GM19035 (cell line): ENCODE measurements around the gene GDPD5.

Experiments used
- ATAC-seq: cut with Tn5 transposase; IDR thresholded peaks from one replicate; pipeline ENCODE4 v1.9.1; 2021; ENCODE audit not compliant: unreplicated experiment

Gene GDPD5

DNA sequence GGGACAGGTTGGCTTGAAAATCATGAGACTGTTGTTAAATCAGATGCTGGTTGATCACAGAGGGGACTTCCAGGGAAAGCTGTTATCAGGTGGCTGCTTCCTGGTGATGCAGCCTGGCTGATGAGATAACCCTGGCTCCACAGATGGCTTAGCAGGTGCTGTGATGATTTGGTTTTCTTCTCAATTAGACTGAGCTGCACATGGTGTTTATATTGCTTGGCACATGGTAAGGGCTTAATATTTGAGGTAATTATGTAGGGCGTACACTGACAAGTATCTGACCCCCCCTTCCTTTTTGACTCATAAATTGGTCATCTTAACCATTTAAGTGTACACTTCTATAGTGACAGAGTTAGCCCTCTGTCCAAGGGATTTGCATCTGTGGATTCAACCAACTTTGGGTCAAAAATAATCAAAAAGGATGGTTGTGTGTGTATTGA, 119.4 kb downstream of the GDPD5 start:
- no peak for ATAC-seq

DNA sequence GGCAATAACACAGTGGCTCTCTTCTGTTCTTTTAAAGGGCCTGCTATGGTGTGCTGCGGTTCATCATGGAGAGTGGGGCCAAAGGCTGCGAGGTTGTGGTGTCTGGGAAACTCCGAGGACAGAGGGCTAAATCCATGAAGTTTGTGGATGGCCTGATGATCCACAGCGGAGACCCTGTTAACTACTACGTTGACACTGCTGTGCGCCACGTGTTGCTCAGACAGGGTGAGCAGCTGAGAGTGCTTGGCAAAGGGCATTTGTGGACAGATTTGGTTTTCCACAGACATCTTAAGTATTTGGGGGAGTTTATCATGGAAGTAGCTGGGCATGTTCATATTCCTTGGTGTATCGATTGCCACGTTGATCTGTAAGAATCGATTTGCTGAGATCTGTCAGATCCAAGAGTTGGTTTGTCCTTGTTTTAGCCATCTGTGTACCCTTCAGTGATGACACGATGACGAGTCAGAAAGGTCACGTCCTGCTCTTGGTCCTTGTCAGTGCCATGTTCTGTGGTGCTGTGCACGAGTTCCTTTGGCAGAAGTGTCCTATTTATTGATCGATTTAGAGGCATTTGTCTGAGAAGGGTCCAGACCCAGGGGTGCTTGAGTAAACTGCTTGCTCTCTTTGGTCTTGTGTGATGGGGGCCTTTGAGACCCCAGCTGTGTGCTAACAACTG, 121.6 kb downstream of the GDPD5 start:
- ATAC-seq: no peak

DNA sequence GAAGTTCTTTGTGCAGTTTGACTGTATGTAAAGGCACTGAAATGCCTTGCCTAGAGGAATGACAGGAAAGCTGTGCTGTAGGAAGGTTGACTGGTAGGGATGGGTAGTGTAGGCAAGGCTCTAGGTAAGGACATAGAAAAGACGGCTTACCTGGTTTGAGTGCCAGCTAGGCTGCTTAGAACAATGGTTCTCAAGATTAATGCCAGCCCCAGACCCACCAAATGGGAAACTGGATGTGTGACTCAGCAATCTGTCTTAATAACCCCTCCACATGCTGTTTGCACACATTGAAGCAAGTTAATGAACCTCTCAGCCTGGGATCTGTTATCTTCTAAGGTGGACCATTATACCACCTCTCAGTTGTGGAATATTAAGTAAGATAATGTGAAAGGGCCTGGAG, 122.7 kb downstream of the GDPD5 start:
- ATAC-seq: no peak

DNA sequence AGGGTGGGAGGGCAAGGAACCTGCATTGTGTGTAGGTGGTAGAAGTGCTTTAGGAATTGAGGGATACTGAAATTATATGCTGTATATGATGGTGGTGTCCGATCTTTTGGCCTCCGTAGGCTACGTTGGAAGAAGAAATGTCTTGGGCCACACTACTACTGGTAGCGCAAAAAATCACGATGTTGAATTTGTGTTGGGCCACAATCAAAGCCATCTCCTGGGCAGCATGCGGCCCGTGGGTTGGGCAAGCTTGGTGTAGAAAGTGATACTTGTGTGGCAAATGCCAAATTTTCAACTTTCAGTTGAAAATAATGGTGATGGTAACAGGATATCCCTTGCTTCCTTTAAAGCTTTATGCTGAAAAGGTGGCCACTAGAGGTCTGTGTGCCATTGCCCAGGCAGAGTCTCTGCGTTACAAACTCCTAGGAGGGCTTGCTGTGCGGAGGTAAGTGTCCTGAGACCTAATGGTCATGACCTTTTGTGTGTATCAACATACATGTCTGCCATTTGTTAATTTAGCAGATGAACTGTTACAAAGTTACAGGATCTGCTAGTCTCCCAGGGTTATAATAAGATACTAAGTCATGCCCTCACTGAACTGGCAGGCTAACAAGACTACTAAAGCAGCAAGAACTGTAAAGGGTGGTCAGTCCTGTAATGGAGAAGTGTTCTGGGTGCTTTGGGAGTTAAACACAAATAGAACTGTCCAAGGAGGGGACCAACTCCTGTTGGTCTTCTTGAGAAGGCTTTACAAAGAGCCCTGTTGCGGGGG, 123.6 kb downstream of the GDPD5 start:
- ATAC-seq: no peak

DNA sequence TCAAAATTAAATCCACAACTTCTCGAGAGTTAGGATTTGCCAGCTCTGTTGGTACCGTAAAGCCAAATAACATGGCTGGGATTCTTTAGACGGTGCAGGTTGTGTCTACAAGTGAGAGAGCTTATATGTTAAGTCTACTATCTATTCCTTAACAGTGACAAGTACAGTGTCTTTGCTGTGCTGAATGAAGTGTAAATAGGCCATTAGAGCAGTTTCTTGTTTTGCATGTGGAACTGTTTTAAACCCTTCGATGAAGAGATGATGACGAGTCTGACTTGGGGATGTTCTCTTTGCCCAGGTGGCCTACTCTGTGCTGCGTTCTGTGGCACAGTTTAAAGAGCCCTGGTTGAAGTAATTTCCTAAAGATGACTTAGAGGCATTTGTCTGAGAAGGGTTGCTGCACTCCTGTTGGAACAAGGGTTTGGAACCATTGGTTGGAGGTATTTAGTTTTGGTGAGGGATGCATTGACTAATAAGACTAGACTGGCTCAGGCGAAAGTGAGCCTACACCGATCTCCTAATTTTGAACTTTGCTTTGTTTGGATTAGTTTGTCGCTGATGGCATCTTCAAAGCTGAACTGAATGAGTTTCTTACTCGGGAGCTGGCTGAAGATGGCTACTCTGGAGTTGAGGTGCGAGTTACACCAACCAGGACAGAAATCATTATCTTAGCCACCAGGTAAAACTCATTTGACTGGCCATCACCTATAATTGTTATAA, 125.4 kb downstream of the GDPD5 start:
- peak; percentile 9 for ATAC-seq

DNA sequence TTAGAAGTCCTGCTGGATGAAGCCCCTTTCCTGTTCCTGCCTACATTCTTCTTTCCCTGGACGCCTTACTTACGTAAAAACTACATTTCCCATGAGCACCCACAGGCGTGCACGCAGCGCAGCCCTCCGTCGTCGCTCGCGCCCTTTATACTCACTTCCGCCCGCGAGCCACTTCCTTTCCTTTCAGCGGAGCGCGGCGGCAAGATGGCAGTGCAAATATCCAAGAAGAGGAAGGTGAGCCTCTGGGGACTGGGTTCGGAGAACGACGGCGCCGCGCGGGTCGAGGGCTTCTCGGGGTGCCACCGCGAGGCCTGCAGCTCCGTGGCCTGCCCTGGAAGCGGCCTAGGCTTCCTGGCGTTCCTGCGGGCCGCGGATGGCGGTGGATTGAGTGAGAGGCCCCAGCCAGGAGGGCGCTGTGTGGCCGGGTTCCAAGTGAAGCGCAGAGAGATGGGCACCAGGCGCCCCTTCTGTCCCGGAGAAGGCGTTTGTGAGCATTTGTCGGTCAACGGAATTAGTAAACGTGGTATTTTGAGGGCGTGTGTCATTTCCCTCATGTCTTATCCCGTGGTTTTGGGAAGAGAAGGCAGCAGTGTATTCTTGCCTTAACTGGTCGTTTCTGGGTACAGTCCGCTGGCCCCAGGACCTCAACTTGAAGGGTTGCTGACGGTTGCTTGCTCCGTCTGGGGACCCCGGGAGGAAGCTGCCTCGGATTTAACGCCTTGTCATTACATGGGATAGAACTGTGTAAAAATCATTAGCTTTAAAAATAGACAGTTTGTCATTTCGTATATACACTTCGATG, 126.2 kb downstream of the GDPD5 start, which contains the start of gene RPS3:
RPS3 (plus strand) TSS at position 175 of the 802 bp plus-strand sequence; CDS start at position 205, 30 bp downstream.
- ATAC-seq: peak; percentile 86

DNA sequence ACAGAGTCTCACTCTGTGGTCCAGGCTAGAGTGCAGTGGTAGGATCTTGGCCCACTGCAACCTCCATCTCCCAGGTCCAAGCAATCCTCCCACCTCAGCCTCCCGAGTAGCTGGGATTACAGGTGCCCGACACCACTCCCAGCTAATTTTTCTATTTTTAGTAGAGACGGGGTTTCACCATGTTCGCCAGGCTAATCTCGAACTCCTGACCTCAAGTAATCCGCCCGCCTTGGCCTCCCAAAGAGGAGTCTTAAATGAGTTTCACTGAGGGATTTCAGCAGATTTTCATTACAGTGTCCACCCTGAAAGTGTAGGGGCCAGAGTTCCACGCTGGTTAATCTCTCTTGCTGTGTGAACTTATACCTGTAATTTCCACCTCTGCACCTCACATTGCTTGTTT, 126.8 kb downstream of the GDPD5 start:
- no peak for ATAC-seq

DNA sequence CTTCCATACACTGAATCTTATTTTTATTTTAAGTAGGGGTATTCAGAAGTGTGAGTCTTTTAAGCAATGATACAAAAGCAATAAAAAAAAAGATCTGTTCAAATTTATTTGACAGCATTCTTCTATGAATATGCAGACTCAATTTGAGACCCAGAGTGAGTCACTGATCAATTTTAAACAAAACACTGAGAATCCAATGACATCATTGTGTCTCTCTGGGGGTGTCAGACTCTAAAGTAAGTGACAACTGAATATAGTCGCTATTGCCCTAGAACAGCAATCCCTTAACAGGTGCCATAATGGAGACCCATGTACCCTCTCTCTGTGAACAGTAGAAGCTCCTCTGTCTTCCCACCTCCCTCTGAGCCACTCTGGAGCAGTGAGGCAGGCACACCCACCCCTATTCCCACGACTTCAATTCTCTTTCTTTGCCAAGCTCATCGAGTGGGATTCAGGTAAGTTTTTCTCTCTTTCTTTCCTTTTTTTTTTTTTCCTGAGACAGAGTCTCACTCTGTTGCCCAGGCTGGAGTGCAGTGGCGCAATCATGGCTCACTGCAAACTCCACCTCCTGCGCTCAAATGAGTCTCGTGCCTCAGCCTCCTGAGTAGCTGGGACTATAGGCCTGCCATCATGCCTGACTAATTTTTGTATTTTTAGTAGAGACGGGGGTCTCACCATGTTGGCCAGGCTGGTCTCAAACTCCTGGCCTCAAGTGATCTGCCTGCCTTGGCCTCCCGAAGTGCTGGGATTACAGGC, 131.5 kb downstream of the GDPD5 start:
- no peak for ATAC-seq

DNA sequence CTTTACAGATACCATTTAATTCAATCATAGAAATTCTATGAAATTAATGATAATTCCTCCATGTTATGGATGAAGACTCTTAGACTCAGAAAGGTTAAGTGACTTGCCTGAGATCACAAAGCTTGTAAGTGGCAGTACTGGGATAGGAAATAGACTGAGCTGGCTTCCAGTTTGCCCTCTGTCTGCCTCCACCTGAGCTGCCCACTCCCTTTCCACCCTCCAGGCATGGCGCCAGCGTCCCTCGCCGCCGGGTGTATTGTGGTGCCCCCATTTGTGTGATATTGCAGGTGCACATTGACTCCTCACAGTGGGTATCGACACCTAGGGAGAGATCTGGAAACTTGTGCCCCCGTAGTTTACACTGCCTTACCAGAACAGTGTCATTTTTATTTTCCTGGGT, 135.8 kb downstream of the GDPD5 start:
- no peak for ATAC-seq

DNA sequence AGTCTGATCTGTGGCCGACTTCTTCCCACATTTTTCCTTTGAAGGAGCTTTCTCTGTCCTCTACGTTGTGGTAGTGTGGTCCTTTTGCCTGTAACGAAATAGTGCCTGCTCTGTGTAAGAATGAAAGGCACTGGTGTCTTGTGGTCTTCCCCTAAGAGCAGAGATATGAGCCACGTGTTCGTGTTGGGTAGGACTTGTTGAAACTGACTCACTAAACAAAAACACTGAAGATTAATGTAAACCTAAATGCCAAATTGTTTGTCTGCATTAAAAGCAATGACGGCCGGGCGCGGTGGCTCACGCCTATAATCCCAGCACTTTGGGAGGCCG, 136.5 kb downstream of the GDPD5 start:
- ATAC-seq: no peak

DNA sequence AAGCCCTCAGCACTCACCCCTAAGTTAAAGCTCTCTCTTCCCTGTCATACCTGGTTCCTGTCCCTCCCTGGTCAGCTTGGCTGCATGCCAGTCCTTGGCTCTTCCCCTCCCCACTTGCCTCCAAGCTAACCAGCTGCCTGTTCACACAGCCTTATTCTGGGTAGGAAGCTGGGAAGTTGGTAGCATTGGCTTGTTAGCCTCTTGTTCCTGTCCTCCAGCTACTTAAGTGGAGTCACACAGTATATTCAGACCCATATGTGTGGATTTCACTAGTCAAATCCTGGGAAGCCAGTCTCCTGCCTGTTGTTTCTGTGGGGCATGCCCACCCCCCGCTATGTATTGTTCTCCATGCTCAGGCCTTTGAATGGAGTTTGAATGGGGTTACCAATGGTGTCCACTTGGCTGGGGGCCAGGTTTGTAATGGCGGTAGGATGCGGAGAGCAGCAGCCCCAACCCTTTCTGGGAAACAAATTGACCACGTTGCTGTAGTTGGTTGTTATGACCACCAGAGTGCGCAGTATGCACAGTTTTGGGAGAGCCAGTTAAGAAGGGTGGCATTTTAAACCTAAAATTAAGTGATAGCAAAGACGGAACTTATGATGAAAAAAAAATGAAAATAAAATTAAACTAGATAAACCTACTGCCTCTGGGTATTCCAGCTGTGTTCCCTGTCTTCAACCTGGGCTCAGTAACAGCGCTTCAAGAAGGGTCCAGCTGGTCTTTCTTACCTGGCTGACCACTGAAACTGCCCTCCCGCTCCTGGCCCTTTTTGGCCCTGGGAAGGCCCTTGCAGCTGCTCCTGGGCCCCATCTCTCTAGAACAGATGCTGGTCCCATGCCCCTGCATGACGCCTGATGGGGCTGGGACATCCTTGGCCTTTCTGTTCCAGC, 137.1 kb downstream of the GDPD5 start:
- no peak for ATAC-seq

DNA sequence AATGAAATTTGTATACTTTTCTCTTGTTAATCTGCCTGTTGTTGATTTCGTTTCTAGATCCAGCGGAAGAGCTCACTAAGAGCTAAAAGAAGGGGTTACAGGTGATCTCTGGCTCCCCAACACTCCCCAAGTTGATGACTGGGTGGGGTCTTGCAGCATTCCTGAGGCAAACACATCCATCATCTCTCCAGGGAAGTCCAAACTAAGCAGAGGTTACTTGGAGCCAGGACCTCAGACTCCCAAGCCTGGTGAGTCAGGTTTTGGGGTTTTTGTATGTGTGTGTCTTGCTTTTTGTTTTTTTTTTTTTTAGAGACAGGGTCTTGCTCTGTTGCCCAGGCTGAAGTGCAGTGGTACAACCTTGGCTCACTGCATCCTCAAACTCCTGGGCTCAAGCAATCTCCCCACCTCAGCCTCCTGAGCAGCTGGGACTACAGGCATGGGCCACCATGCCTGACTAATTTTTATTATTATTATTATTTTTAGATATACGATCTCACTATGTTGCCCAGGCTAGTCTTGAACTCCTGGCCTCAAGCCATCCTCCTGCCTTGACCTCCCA, 137.9 kb downstream of the GDPD5 start:
- ATAC-seq: no peak

DNA sequence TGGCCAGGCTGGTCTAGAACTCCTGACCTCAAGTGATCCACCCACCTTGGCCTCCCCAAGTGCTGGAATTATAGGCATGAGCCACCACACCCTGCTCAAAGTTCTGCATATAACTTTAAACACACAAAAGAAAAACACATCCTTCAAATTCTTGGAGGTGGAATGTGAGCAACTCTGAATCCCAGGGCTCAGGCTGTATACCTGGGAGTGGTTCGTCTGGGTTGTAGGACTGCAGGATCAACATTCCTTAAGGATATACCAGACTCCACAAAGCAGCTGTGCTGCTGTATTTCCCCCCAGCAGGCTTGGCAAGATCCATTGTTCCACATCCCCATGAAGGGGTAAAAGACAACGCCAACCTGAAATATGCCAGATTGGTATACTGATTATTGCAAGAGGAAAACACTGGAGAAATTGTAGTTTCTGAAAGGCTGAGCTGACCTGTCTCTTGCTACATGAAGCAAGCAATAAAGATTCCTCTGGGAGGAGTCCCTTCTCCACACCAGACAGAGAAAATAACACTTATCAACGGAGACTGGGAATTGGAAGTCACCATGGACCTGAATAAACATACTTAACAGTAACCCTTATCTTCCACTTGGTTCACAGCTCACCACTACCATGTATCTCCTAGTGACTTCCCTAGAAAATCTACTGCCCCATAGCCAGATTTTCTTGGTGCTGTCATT, 138.7 kb downstream of the GDPD5 start:
- ATAC-seq: no peak
